ENCODE data around the gene CHCHD5.
"Not testable (repeated sequence)": the region's sequence is repeated elsewhere in the genome, so short reads cannot be mapped to it uniquely, and the experiment has no call there.

Gene CHCHD5

DNA sequence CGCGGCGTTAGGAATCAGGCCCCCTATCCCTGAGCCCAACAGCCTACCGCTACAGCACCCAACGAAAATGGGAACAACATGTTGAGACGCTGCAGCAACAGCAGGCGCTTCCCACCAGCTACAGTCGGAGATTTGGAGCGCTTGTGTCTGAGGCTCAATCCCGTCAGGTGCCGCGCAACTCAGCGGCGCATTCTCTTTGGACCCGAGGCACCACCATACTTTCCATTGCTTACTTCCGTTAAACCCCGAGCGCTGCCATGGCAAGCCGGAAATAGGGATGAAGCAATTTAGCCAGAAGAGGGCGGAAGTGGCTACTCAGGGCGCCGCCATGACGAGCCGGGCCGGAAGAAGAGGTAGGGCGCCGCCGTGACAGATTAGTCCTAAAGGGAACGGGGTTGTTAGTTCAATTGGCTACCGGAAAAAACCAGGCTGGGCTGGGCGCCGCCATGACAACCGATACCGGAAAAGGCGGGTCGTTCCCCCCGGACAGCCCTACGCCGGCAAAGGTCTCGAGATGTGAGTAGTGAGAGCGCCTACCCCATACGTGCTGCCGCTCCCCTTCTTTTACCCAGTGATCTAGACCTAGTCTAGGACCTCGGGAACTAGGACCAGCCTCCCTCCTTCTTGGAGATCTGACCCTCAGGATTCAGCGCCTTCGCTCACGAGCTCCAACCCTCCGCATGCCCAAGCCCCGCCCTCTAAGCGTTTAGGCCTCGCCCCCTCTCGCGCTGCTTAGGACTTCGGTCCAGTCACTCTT lies at the start of gene CHCHD5:
Gene CHCHD5, plus strand, starts transcription at position 476 of the 757 bp plus-strand sequence. Its CDS starts 39 bp downstream, at position 515.
- DNase-seq (ENCODE audit: low read depth in 2 of 2), result peak; percentile 82 to 88

GRCh38 chr2:112534826-112535225 lies 49.6 kb upstream of the CHCHD5 start:
- no peak for DNase-seq (ENCODE audit: low read depth in 2 of 2)

- not testable (repeated sequence) for DNase-seq (ENCODE audit: low read depth in 2 of 2)
Observed at GRCh38 chr2:112536665-112537064, 47.7 kb upstream of the CHCHD5 start.

GRCh38 chr2:112539306-112539705 lies 45.1 kb upstream of the CHCHD5 start:
- DNase-seq (ENCODE audit: low read depth in 2 of 2), result no peak

DNA sequence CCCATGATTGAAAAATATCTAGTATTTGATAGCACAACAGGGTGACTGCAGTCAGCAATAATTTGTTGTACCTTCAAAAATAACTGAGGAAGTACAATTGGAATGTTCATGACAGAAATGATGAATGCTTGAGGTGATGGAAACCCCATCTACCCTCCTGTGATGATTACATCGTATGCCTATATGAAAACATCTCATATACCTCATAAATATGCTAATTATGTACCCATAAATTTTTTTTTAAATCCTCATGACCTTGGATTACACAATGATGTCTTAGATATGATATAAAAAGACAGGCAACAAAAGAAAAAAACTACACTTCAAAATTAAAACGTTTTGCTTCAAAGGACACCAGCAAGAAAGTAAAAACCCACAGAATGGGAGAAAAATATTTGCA lies 43.5 kb upstream of the CHCHD5 start:
- no peak for DNase-seq (ENCODE audit: low read depth in 2 of 2)

DNA sequence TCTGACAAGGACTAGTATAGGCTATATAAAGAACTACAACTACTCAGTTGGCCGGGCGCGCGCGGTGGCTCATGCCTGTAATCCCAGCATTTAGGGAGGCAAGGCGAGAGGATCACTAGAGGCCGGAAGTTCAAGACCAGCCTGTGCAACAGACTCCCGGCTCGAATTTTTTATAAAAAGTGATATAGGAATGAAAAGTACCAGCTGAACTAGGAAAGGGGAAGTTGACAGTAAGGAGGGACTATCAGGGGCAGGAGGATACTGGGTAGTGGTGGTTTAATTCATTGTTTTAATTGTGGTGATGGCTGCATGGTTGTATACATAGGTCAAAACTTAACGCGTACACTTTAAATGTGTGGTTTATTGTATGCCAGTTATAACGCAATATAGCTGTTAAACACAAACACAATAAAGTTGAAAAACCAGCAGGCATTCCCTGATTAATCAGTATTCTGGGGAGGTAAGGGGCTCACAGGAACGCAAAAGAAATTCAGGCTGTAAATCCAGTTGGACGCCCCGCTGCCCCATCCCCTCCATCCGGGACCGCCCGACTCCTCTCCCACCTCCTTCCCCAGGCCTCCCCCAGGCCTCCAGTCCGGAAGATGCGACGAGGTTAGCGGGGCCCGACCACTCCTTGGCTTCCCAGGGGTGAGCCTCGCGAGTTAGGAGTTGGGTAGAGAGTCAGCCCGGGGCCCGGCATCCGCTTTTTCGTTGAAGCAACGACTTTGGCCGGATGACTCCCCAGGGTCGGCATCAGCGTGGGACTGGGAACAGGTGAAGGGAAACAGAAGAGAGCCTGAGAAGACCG lies 42.9 kb upstream of the CHCHD5 start:
- peak; percentile 42 to 59 for DNase-seq (ENCODE audit: low read depth in 2 of 2)

- DNase-seq (ENCODE audit: low read depth in 2 of 2), result peak; percentile 60 to 63
Observed at GRCh38 chr2:112542123-112542983, 42.1 kb upstream of the CHCHD5 start, which contains the start of gene POLR1B. Gene POLR1B, plus strand, starts transcription at chr2:112542465. Its CDS starts 30 bp downstream, at chr2:112542495.

GRCh38 chr2:112542984-112543661 lies 41.3 kb upstream of the CHCHD5 start:
- no peak for DNase-seq (ENCODE audit: low read depth in 2 of 2)

DNA sequence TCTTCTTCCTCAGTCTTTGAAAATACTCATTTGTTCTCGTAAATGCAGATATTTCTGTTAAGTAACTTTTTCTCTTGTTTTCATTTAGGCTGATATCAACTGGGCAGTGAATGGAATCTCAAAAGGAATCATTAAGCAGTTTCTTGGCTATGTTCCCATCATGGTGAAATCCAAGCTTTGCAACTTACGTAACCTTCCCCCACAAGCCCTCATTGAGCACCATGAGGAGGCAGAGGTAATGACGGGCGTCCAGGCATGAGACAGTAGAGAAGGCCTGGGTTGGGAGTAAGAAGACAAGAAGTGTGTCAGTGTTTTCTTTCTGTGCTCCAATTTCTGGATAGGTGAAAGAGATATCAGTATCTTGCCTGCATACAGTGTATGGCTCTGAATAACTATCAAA lies 37.1 kb upstream of the CHCHD5 start:
- no peak for DNase-seq (ENCODE audit: low read depth in 2 of 2)

DNA sequence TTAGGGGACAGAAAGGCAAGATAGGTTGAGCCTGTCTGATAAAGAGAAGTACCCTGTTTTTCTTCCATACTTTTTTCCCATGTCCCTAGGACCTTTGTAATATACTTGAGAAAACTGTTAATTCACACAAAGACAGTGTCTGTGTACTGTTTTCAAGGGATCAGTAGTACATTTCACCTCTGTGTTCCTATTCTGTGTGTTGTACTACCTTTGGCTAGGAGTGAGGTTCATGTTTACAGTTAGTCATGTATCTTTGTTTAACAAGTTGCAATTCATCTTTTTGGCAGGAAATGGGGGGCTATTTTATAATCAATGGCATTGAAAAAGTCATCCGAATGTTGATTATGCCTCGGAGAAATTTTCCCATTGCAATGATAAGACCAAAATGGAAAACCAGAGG lies 35.4 kb upstream of the CHCHD5 start:
- DNase-seq (ENCODE audit: low read depth in 2 of 2), result no peak

- DNase-seq (ENCODE audit: low read depth in 2 of 2), result no peak
Observed at GRCh38 chr2:112566104-112566503, 18.3 kb upstream of the CHCHD5 start.

- not testable (repeated sequence) for DNase-seq (ENCODE audit: low read depth in 2 of 2)
Observed at GRCh38 chr2:112566508-112566907, 17.9 kb upstream of the CHCHD5 start.

DNA sequence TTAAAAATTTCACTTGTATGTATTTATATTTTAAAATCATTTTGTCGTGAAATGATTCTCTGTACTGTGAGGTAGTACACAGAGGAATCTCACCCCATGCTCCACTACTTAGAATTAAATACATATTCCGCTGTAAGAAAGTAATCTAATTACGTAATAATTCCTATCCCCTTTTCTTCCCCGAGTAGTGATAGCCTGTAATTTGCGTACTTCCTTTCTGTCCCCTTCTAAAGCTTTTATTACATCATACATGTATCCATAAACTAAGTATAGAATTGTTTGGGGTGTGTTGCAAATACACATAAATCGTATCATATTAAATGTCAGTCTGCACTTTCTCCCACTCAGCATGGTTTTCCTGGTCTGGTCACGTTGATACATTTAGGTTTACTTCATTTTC lies 12.4 kb upstream of the CHCHD5 start:
- DNase-seq (ENCODE audit: low read depth in 2 of 2), result no peak

DNA sequence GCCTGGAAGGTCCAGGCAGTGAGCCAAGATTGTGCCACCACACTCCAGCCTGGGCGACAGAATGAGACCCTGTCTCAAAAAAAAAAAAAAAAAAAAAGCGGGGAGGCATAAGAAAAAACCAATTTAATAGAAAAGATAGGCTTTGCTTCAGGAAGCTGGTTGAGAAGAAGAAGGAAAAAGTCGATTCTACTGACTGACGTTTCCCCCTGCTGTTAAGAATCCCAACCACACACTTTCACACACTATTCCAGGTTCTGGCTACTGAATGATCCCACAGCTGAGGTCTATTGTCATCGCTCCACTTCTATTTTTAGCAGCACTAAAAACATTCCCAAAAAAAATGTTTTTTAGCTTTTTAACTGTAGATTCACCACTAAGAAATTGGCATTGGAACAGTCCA lies 6.7 kb upstream of the CHCHD5 start:
- no peak for DNase-seq (ENCODE audit: low read depth in 2 of 2)

- DNase-seq (ENCODE audit: low read depth in 2 of 2), result no peak
Observed at GRCh38 chr2:112579241-112579640, 5.2 kb upstream of the CHCHD5 start.

DNA sequence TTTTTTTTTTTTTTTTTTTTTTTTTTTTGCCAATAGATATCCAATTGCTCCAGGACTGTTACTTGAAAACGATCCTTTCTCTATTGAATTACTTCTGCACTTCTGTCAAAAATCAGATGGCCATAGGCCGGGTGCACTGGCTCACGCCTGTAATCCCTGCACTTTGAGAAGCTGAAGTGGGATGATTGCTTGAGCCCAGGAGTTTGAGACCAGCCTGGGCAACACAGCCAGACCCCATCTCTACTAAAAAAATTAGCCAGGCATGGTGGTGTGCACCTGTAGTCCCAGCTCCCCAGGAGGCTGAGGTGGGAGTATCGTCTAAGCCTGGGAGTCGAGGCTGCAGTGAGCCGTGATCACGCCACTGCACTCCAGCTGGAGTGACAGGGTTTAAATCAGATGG lies 4.3 kb upstream of the CHCHD5 start:
- DNase-seq (ENCODE audit: low read depth in 2 of 2), result no peak

- no peak for DNase-seq (ENCODE audit: low read depth in 2 of 2)
Observed at GRCh38 chr2:112582314-112582746, 2.1 kb upstream of the CHCHD5 start.

- no peak for DNase-seq (ENCODE audit: low read depth in 2 of 2)
Observed at GRCh38 chr2:112583497-112584133, 794 bp upstream of the CHCHD5 start.

DNA sequence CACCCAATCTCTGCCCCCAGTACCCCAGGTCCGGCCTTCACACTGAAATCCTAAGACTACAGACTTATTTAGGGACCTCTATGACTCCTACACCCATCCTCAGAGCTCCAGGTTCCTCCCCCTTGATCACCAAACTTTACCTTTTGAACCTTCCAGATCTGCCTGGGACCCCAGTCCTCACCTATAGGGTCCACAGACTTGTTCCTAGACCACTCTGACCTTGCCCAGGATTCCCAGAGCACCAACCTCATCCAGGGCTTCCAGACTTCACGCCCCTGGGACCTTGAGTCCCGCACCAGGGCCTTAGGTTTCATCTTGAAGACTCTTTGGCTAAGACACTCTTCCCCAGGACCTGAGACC lies 462 bp downstream of the CHCHD5 start:
- DNase-seq (ENCODE audit: low read depth in 2 of 2), result no peak

GRCh38 chr2:112585400-112585799 lies 991 bp downstream of the CHCHD5 start:
- DNase-seq (ENCODE audit: low read depth in 2 of 2), result no peak

Measured in stimulated activated CD8-positive, alpha-beta memory T cell treated with anti-CD3 and anti-CD28 coated beads, Interleukin-15, amount 100 ng/mL, for 4 hours (primary cell).